ENCODE results near the gene ANKFN1.

- TF ChIP-seq, protein P1, sequence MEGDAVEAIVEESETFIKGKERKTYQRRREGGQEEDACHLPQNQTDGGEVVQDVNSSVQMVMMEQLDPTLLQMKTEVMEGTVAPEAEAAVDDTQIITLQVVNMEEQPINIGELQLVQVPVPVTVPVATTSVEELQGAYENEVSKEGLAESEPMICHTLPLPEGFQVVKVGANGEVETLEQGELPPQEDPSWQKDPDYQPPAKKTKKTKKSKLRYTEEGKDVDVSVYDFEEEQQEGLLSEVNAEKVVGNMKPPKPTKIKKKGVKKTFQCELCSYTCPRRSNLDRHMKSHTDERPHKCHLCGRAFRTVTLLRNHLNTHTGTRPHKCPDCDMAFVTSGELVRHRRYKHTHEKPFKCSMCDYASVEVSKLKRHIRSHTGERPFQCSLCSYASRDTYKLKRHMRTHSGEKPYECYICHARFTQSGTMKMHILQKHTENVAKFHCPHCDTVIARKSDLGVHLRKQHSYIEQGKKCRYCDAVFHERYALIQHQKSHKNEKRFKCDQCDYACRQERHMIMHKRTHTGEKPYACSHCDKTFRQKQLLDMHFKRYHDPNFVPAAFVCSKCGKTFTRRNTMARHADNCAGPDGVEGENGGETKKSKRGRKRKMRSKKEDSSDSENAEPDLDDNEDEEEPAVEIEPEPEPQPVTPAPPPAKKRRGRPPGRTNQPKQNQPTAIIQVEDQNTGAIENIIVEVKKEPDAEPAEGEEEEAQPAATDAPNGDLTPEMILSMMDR (IDR thresholded peaks at IDR 0.05), result no peak
- TF ChIP-seq ZFX (IDR thresholded peaks at IDR 0.05; ENCODE audit: borderline replicate concordance), result no peak
These were observed 404.4 kb downstream of the ANKFN1 start for GRCh38 chr17:56557682-56558081.

All from 22Rv1 (cell line).